Gastrocnemius medialis (tissue), 4 donors: Measurements from ENCODE around the gene PBX1. TPM values are rescaled to one million over a fixed set of nuclear protein-coding genes. Genes with fewer than 3 reads are reported as not detected.
A peak's percentile ranks its signal among the peaks of the same experiment; 100 is the strongest.

Source experiments
- ATAC-seq, 2 donors: fragments of 150-250 bp; one replicate each; pipeline ENCODE4 v1.9.1; 2016
- DNase-seq, 2 donors: peaks; one replicate each; pipeline ENCODE4 v3.0.0-alpha.2; 2019
- H3K27ac ChIP-seq, 4 donors: fragments of 200-600 bp; sonication (generic); 1 replicate in 1 of 4; 2 replicates in 3 of 4; pipeline ENCODE4 v1.5.1; 2016 to 2018; ENCODE audit warnings: mild to moderate bottlenecking in 2 of 4, moderate library complexity in 1 of 4
- H3K27me3 ChIP-seq, 3 donors: fragments of 200-600 bp; sonication (generic) in 2 of 3; 1 replicate in 1 of 3; 2 replicates in 2 of 3; pipeline versions ENCODE4 v1.5.1 to v1.6.0; 2016 to 2019; ENCODE audit warnings: mild to moderate bottlenecking in 1 of 3, moderate library complexity in 1 of 3
- H3K36me3 ChIP-seq, 2 donors: fragments of 200-600 bp; sonication (generic) in 1 of 2; one replicate each; pipeline ENCODE4 v1.5.1; 2017 to 2018
- H3K4me1 ChIP-seq, 2 donors: fragments of 200-600 bp; sonication (generic) in 1 of 2; one replicate each; pipeline ENCODE4 v1.5.1; 2016 to 2017; ENCODE audit warnings: mild to moderate bottlenecking in 2 of 2
- H3K4me3 ChIP-seq, 4 donors: fragments of 200-600 bp; sonication (generic) in 3 of 4; 1 replicate in 1 of 4; 2 replicates in 3 of 4; pipeline ENCODE4 v1.5.1; 2016 to 2019; ENCODE audit warnings: mild to moderate bottlenecking in 2 of 4
- H3K9me3 ChIP-seq, 3 donors: fragments of 200-600 bp; sonication (generic) in 2 of 3; 1 replicate in 1 of 3; 2 replicates in 2 of 3; pipeline ENCODE4 v1.5.1; 2016 to 2019
- CTCF ChIP-seq, 5 experiments: fragments of 450-650 bp in 3 of 5; fragments of 200-600 bp in 2 of 5; sonication (generic) in 2 of 5; IDR thresholded peaks in 4 of 5; conservative IDR thresholded peaks in 1 of 5; 1 replicate in 4 of 5; 2 replicates in 1 of 5; pipeline ENCODE4 v1.5.1; 2016 to 2019; ENCODE audit warnings: antibody characterized with exemption in 5 of 5, mild to moderate bottlenecking in 3 of 5, moderate library complexity in 3 of 5
- POLR2A ChIP-seq, 2 donors: fragments of 450-650 bp; IDR thresholded peaks; one replicate each; pipeline ENCODE4 v1.6.1; 2017; ENCODE audit warnings: antibody characterized with exemption in 2 of 2, mild to moderate bottlenecking in 2 of 2, moderate library complexity in 2 of 2
- in situ Hi-C, 4 donors: fragments of 200-750 bp; cut with MboI; loops; one replicate each; pipeline versions ENCODE4 v1.15.0 to v1.8.0; 2017; ENCODE audit warnings: low sequenced_read_pairs in 4 of 4
- intact Hi-C: fragments of 100-400 bp; cut with DNase I; formaldehyde crosslinking; loops from one replicate; pipeline ENCODE4 v1.15.1; 2023; ENCODE audit warnings: low total_unique reads
- total RNA-seq, 4 donors: library from RNA; depleted of rRNA; stranded (reverse); fragments of >200 nt; gene quantifications; one replicate each; pipeline versions ENCODE4 v1.1.0 to v1.2.3, GENCODE V29; 2016

PBX1 gene
- total RNA-seq, 4 donors from 2014 or later = 21.7 to 36.5 (median 29.0) TPM

GRCh38 chr1:164617377-164618201 lies 58.6 kb downstream of the PBX1 start:
- Histone ChIP-seq H3K27ac (peak overlapping the region; percentile 9 to 84 (median 63)), H3K4me1 (peaks cover 61 to 71% of the 10 kb centered on the region in 2 donors), H3K9me3 (no peaks in the 10 kb centered on the region), H3K27me3 (no peaks in the 10 kb centered on the region), H3K36me3 (no peaks in the 10 kb centered on the region), H3K4me3 (no peak overlapping the region)
- intact Hi-C loops = loop anchor here (2.0 kb wide), 1 partner anchor 19 kb away; no protein-coding TSS in a partner anchor
- ATAC-seq (no peak), DNase-seq (no peak)
- TF ChIP-seq CTCF (IDR thresholded peaks at IDR 0.05 in 4 of 5, conservative IDR thresholded peaks at IDR 0.05 in 1 of 5) (peak in 3 of 5 experiments; percentile 41 to 53 (median 53)), POLR2A (IDR thresholded peaks at IDR 0.05) (no peak)
- in situ Hi-C loops = no loop called here

GRCh38 chr1:164618202-164618564 lies 59.2 kb downstream of the PBX1 start:
- Histone ChIP-seq H3K36me3 (no peaks in the 10 kb centered on the region), H3K9me3 (no peaks in the 10 kb centered on the region), H3K27me3 (no peaks in the 10 kb centered on the region), H3K4me1 (peaks cover 61 to 71% of the 10 kb centered on the region in 2 donors), H3K4me3 (no peak overlapping the region), H3K27ac (peak overlapping the region; percentile 9 to 84 (median 62))
- no peak for TF ChIP-seq POLR2A (IDR thresholded peaks at IDR 0.05)
- TF ChIP-seq CTCF (IDR thresholded peaks at IDR 0.05 in 4 of 5, conservative IDR thresholded peaks at IDR 0.05 in 1 of 5) = no peak
- DNase-seq (no peak), ATAC-seq (no peak)
- in situ Hi-C loops = no loop called here
- intact Hi-C loops = no loop called here

GRCh38 chr1:164619006-164619784 lies 60.2 kb downstream of the PBX1 start:
- no peaks in the 10 kb centered on the region for H3K9me3 ChIP-seq
- H3K27me3 ChIP-seq = no peaks in the 10 kb centered on the region
- peak overlapping the region; percentile 35 to 84 (median 62) for H3K27ac ChIP-seq
- intact Hi-C loops (no loop called here), in situ Hi-C loops (no loop called here)
- H3K4me1 ChIP-seq = peaks cover 51 to 62% of the 10 kb centered on the region in 2 donors
- H3K4me3 ChIP-seq = no peak overlapping the region
- ATAC-seq (no peak), DNase-seq (no peak)
- no peaks in the 10 kb centered on the region for H3K36me3 ChIP-seq
- no peak for TF ChIP-seq POLR2A (IDR thresholded peaks at IDR 0.05)
- TF ChIP-seq CTCF (IDR thresholded peaks at IDR 0.05 in 4 of 5, conservative IDR thresholded peaks at IDR 0.05 in 1 of 5) = no peak

- intact Hi-C loops = no loop called here
- Histone ChIP-seq H3K4me1 (peaks cover 37 to 55% of the 10 kb centered on the region in 2 donors), H3K9me3 (no peaks in the 10 kb centered on the region), H3K27ac (peak overlapping the region; percentile 75 to 84 (median 82)), H3K27me3 (no peaks in the 10 kb centered on the region), H3K4me3 (no peak overlapping the region), H3K36me3 (no peaks in the 10 kb centered on the region)
- DNase-seq (peak in 1 of 2 donors; percentile 28), ATAC-seq (peak; percentile 79 to 80)
- in situ Hi-C loops = no loop called here
- no peak for TF ChIP-seq CTCF (IDR thresholded peaks at IDR 0.05 in 4 of 5, conservative IDR thresholded peaks at IDR 0.05 in 1 of 5)
- TF ChIP-seq POLR2A (IDR thresholded peaks at IDR 0.05) = no peak
These were observed 63.3 kb downstream of the PBX1 start for GRCh38 chr1:164622068-164622845.
